ENCODE data around the gene DYNC1I1. TPM values are rescaled to one million over a fixed set of nuclear protein-coding genes. Genes with fewer than 3 reads are reported as not detected.

The DYNC1I1 gene
- total RNA-seq, 1 experiment from 2014 or later, result not detected

DNA sequence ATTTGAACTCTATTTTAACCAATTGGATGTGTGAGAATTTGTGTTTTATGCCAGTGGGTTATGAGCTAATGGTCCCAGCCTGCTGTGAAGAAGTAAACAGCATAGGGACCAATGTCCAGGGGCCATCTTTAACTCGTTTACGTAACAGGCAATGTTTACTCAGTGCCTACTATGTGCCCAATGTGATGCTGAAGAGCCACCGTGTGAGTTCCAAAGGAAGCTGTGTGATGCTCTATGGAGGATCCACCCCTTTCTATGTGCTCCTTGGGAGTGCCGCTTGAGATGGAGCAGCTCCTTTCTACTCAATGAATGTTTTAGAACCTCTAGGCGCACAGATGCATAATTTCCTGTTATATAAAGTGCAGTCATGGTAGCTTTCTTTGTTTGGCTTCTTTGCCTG lies 21.3 kb downstream of the DYNC1I1 start:
- no TSS peak for BruUV-seq (replicated peaks)
- no peak overlapping the region for H3K4me2 ChIP-seq
- TF ChIP-seq, protein P1, sequence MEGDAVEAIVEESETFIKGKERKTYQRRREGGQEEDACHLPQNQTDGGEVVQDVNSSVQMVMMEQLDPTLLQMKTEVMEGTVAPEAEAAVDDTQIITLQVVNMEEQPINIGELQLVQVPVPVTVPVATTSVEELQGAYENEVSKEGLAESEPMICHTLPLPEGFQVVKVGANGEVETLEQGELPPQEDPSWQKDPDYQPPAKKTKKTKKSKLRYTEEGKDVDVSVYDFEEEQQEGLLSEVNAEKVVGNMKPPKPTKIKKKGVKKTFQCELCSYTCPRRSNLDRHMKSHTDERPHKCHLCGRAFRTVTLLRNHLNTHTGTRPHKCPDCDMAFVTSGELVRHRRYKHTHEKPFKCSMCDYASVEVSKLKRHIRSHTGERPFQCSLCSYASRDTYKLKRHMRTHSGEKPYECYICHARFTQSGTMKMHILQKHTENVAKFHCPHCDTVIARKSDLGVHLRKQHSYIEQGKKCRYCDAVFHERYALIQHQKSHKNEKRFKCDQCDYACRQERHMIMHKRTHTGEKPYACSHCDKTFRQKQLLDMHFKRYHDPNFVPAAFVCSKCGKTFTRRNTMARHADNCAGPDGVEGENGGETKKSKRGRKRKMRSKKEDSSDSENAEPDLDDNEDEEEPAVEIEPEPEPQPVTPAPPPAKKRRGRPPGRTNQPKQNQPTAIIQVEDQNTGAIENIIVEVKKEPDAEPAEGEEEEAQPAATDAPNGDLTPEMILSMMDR (conservative IDR thresholded peaks at IDR 0.05), result no peak
- no peak for TF ChIP-seq EZH2 (IDR thresholded peaks at IDR 0.05; ENCODE audit: low read depth)
- H3K79me2 ChIP-seq (ENCODE audit: low read depth), result no peaks in the 10 kb centered on the region
- intact Hi-C loops (cut with micrococcal nuclease; ENCODE audit: unreplicated experiment), result no loop called here
- CTCF ChIA-PET, result no interaction called here
- no peaks in the 10 kb centered on the region for H3K9me3 ChIP-seq (ENCODE audit: insufficient read depth, low read depth)
- POLR2A ChIA-PET (ENCODE audit: unreplicated experiment), result no interaction called here
- H3K27me3 ChIP-seq (ENCODE audit: insufficient read depth, low read depth), result no peaks in the 10 kb centered on the region
- no peak overlapping the region for H3K4me3 ChIP-seq
- no peaks in the 10 kb centered on the region for H3F3A ChIP-seq (ENCODE audit: insufficient read depth, low read depth)
- no peak overlapping the region for H3K27ac ChIP-seq
- no peaks in the 10 kb centered on the region; the same call in 1 of the 2 replicates for H3K9me2 ChIP-seq (ENCODE audit: insufficient read depth)
- no peaks in the 10 kb centered on the region for H3K4me1 ChIP-seq (replicated peaks; ENCODE audit: insufficient read depth)
- H2AFZ ChIP-seq, result no peak overlapping the region
- no peaks in the 10 kb centered on the region for H3K36me3 ChIP-seq (ENCODE audit: low read depth)
- no peak for DNase-seq
- H4K20me1 ChIP-seq (ENCODE audit: insufficient read depth), result no peaks in the 10 kb centered on the region

DNA sequence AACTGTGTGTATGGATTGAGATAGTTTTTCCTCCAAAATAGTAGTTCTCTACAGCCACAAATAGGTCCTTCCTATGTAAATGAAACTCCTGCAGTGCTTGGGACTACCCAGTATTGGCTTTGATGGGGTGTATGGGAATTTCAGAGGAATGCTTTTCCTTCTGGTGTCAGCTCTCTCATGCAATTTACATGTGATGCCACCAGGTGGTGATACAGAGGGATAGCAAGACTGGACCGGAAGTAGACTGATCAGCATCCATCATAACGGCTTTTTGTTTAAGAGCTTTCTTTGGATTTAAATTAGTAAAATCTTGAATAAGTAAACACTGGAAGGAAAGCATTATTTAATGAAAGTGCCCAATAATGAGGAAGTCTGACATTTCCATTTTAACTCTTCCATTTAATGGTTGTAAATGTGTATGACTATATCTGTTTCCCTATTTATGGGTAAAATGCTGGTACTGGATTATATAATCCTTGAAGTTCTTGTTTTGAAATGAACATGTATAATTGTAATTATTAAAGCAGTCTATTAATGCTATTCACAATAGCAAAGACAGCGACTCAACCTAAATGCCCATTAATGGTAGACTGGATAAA lies 22.7 kb downstream of the DYNC1I1 start:
- H3K4me1 ChIP-seq (replicated peaks; ENCODE audit: insufficient read depth), result no peaks in the 10 kb centered on the region
- no peak for TF ChIP-seq EZH2 (IDR thresholded peaks at IDR 0.05; ENCODE audit: low read depth)
- TF ChIP-seq, protein P1 (conservative IDR thresholded peaks at IDR 0.05), result peak; percentile 54
- H3K36me3 ChIP-seq (ENCODE audit: low read depth), result no peaks in the 10 kb centered on the region
- intact Hi-C loops (cut with micrococcal nuclease; ENCODE audit: unreplicated experiment), result loop anchor here (5.0 kb wide), 1 partner anchor 77 kb away; no protein-coding TSS in a partner anchor
- H4K20me1 ChIP-seq (ENCODE audit: insufficient read depth), result no peaks in the 10 kb centered on the region
- H3F3A ChIP-seq (ENCODE audit: insufficient read depth, low read depth), result no peaks in the 10 kb centered on the region
- no peak overlapping the region for H3K27ac ChIP-seq
- no peak overlapping the region for H3K4me3 ChIP-seq
- no TSS peak for BruUV-seq (replicated peaks)
- no peak for DNase-seq
- POLR2A ChIA-PET (ENCODE audit: unreplicated experiment), result interaction anchor here (0.5 kb wide), 1 partner anchor 61 kb away, joined by 3 read pairs; no protein-coding TSS in a partner anchor
- no peak overlapping the region for H3K4me2 ChIP-seq
- no peaks in the 10 kb centered on the region for H3K79me2 ChIP-seq (ENCODE audit: low read depth)
- no peaks in the 10 kb centered on the region; the same call in 1 of the 2 replicates for H3K9me2 ChIP-seq (ENCODE audit: insufficient read depth)
- CTCF ChIA-PET, result no interaction called here
- no peak overlapping the region for H2AFZ ChIP-seq
- no peaks in the 10 kb centered on the region for H3K9me3 ChIP-seq (ENCODE audit: insufficient read depth, low read depth)
- H3K27me3 ChIP-seq (ENCODE audit: insufficient read depth, low read depth), result no peaks in the 10 kb centered on the region

DNA sequence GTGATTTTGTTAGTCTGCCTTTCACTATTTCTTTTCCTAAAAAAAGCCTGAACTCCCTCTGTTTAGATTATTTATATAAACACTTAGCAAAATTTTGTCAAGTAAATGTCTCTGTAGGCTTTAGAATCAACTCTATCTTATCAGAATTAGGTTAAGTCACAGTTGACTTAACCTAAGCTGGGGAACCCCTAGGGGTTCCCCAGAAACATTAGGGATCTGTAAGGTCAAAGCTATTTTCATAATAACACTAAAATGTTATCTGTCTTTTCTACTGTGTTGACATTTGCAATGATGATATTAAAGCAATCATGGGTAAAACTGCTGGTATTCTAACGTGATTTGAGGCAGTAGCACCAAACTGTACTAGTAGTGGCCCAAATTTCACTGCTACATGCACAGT lies 24.3 kb downstream of the DYNC1I1 start:
- intact Hi-C loops (cut with micrococcal nuclease; ENCODE audit: unreplicated experiment), result loop anchor here (5.0 kb wide), 1 partner anchor 76 kb away; no protein-coding TSS in a partner anchor
- Histone ChIP-seq H3K27ac (no peak overlapping the region), H3K79me2 (ENCODE audit: low read depth) (no peaks in the 10 kb centered on the region), H4K20me1 (ENCODE audit: insufficient read depth) (no peaks in the 10 kb centered on the region), H3K9me2 (ENCODE audit: insufficient read depth) (no peaks in the 10 kb centered on the region), H3K27me3 (ENCODE audit: insufficient read depth, low read depth) (0 out of 2 replicates have a peak, but pooled peaks cover 3% of the 10 kb centered on the region), H3F3A (ENCODE audit: insufficient read depth, low read depth) (no peaks in the 10 kb centered on the region), H3K9me3 (ENCODE audit: insufficient read depth, low read depth) (no peaks in the 10 kb centered on the region), H3K4me2 (no peak overlapping the region), H3K36me3 (ENCODE audit: low read depth) (no peaks in the 10 kb centered on the region), H3K4me1 (replicated peaks; ENCODE audit: insufficient read depth) (no peaks in the 10 kb centered on the region), H3K4me3 (no peak overlapping the region), H2AFZ (no peak overlapping the region)
- no TSS peak for BruUV-seq (replicated peaks)
- POLR2A ChIA-PET (ENCODE audit: unreplicated experiment), result no interaction called here
- no peak for DNase-seq
- CTCF ChIA-PET, result no interaction called here
- no peak for TF ChIP-seq EZH2 (IDR thresholded peaks at IDR 0.05; ENCODE audit: low read depth)
- TF ChIP-seq, protein P1 (conservative IDR thresholded peaks at IDR 0.05), result no peak
